NB4 (cell line): ENCODE data around the gene METTL25.

ENCODE experiments used
- POLR2A ChIP-seq: IDR thresholded peaks from 2 replicates; pipeline ENCODE4 v1.6.1; 2011; ENCODE audit warnings: mild to moderate bottlenecking; ENCODE audit not compliant: insufficient read length; ENCODE audit errors: extremely low read depth
- TF ChIP-seq, protein P1 (sequence below): IDR thresholded peaks from one replicate; pipeline ENCODE4 v1.5.1; 2012; ENCODE audit warnings: low read depth, low read length

DNA sequence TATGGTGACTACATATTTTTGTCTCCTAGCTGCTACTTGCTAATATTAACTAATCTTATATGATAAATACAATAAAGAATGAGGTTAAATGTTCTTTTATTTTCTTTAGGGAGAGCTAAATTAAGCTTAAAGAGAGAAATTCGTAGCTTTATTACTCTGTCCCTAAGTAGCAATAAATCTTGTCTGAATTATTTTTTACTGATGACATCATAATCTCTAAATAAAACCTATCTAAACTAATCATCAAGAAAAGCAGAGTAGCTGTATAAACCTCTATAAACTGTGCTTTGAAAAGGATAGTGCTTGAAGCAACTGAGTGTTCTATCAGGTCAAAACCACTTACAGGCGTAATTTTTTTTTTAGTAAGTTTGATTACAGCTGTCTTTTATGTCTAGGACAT is 42.5 kb downstream of the METTL25 start:
- no peak for TF ChIP-seq POLR2A
- TF ChIP-seq, protein P1, sequence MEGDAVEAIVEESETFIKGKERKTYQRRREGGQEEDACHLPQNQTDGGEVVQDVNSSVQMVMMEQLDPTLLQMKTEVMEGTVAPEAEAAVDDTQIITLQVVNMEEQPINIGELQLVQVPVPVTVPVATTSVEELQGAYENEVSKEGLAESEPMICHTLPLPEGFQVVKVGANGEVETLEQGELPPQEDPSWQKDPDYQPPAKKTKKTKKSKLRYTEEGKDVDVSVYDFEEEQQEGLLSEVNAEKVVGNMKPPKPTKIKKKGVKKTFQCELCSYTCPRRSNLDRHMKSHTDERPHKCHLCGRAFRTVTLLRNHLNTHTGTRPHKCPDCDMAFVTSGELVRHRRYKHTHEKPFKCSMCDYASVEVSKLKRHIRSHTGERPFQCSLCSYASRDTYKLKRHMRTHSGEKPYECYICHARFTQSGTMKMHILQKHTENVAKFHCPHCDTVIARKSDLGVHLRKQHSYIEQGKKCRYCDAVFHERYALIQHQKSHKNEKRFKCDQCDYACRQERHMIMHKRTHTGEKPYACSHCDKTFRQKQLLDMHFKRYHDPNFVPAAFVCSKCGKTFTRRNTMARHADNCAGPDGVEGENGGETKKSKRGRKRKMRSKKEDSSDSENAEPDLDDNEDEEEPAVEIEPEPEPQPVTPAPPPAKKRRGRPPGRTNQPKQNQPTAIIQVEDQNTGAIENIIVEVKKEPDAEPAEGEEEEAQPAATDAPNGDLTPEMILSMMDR = no peak
